HepG2 (cell line): ENCODE measurements around the gene SHANK2. TPM values are rescaled to one million over a fixed set of nuclear protein-coding genes. Genes with fewer than 3 reads are reported as not detected.

Experiments used
- ATAC-seq: fragments of 200-7000 bp; cut with Tn5 transposase; 3 replicates; pipeline ENCODE4 v1.9.1; 2020; ENCODE audit warnings: mild to moderate bottlenecking, moderate library complexity
- BruUV-seq: library from RNA; stranded (reverse); fragments of 400-500 nt; replicated peaks from 2 replicates; lab custom pipeline; 2021; lab: Mats Ljungman, UMichigan
- CTCF ChIA-PET: fragments of 300-600 bp; formaldehyde crosslinking; extraction: SDS; loops from one replicate; lab custom pipeline; 2021; ENCODE audit warnings: low total read pairs, inconsistent platforms, low intra/inter-chr PET ratio; lab: Yijun Ruan, JAX
- POLR2A ChIA-PET: fragments of 350-600 bp; sonication (Branson Sonifier 250); formaldehyde crosslinking; loops from one replicate; lab custom pipeline; 2020; ENCODE audit warnings: antibody characterized with exemption, inconsistent platforms; lab: Yijun Ruan, JAX
- DNase-seq: peaks from one replicate; pipeline ENCODE4 v3.0.0-alpha.2; 2015; ENCODE audit warnings: low spot score
- FAIRE-seq: peaks from 3 replicates; lab custom pipeline; 2011; peaks lifted over from hg19 to GRCh38; lab: Jason Lieb, UNC
- H2AFZ ChIP-seq: one replicate; pipeline ENCODE4 v1.6.1; 2011; ENCODE audit warnings: low read length, inconsistent platforms
- H3K27ac ChIP-seq: fragments of 300-600 bp; 3 replicates; pipeline ENCODE4 v1.8.0; 2011; ENCODE audit warnings: mixed run types, mild to moderate bottlenecking, mixed read lengths, low read length, inconsistent platforms; ENCODE audit not compliant: insufficient read depth; ENCODE audit errors: extremely low read length
- H3K27me3 ChIP-seq, 2 experiments: fragments of 200-600 bp in 1 of 2; 2 replicates in 1 of 2; 3 replicates in 1 of 2; pipeline versions ENCODE4 v1.6.0 to v1.8.0; 2011; ENCODE audit warnings: low read length in 2 of 2, mild to moderate bottlenecking in 2 of 2, moderate library complexity in 2 of 2, inconsistent platforms in 1 of 2; ENCODE audit not compliant: insufficient read depth in 2 of 2, control insufficient read depth in 1 of 2
- H3K36me3 ChIP-seq, 2 experiments: fragments of 200-600 bp in 1 of 2; replicated peaks in 1 of 2; 2 replicates in 1 of 2; 3 replicates in 1 of 2; pipeline versions ENCODE4 v1.5.1 to v1.8.0; 2011; ENCODE audit warnings: low read length in 2 of 2, inconsistent platforms in 1 of 2; ENCODE audit not compliant: insufficient read depth in 2 of 2, control insufficient read depth in 1 of 2
- H3K4me1 ChIP-seq: 2 replicates; pipeline ENCODE4 v1.5.1; 2012; ENCODE audit warnings: low read length, inconsistent platforms; ENCODE audit not compliant: insufficient read depth
- H3K4me2 ChIP-seq: 2 replicates; pipeline ENCODE4 v1.6.0; 2011; ENCODE audit warnings: low read depth, low read length, inconsistent platforms
- H3K4me3 ChIP-seq, 3 experiments: fragments of 200-600 bp in 1 of 3; sonication (generic), shearing (Covaris generic) in 1 of 3; replicated peaks in 1 of 3; 2 replicates each; pipeline ENCODE4 v1.5.1; 2011 to 2016; ENCODE audit warnings: low read length in 3 of 3, inconsistent platforms in 2 of 3, low read depth in 2 of 3, mild to moderate bottlenecking in 2 of 3, control low read depth in 1 of 3, mixed read lengths in 1 of 3; ENCODE audit not compliant: insufficient read depth in 1 of 3
- H3K79me2 ChIP-seq: one replicate; pipeline ENCODE4 v1.6.1; 2011; ENCODE audit warnings: low read length, inconsistent platforms; ENCODE audit not compliant: insufficient read depth
- H3K9ac ChIP-seq: 2 replicates; pipeline ENCODE4 v1.6.0; 2011; ENCODE audit warnings: mild to moderate bottlenecking, low read depth, low read length, inconsistent platforms; ENCODE audit not compliant: insufficient read depth
- H3K9me3 ChIP-seq: 2 replicates; pipeline ENCODE4 v1.5.1; 2012; ENCODE audit warnings: mild to moderate bottlenecking, low read length
- H4K20me1 ChIP-seq: 2 replicates; pipeline ENCODE4 v1.6.0; 2011; ENCODE audit warnings: inconsistent platforms, mild to moderate bottlenecking, low read length, moderate library complexity; ENCODE audit not compliant: insufficient read depth
- FOSL1 ChIP-seq: sonication (generic); formaldehyde crosslinking; IDR thresholded peaks from 2 replicates; pipeline ENCODE4 v1.9.0; 2021; ENCODE audit warnings: missing genetic modification reagents, borderline replicate concordance
- NCOA2 ChIP-seq: sonication (generic); formaldehyde crosslinking; IDR thresholded peaks from 2 replicates; pipeline ENCODE4 v1.8.0; 2022; ENCODE audit warnings: inconsistent platforms
- NFKBIZ ChIP-seq: IDR thresholded peaks from 2 replicates; pipeline ENCODE4 v1.6.1; 2018; ENCODE audit warnings: missing genetic modification reagents, missing compliant biosample characterization
- SMAD9 ChIP-seq: sonication (generic); formaldehyde crosslinking; IDR thresholded peaks from 2 replicates; pipeline ENCODE4 v1.5.1; 2020; ENCODE audit warnings: mild to moderate bottlenecking, missing genetic modification reagents
- ZNF10 ChIP-seq: sonication (generic); formaldehyde crosslinking; IDR thresholded peaks from 2 replicates; pipeline ENCODE4 v1.4.0; 2020; ENCODE audit warnings: mild to moderate bottlenecking, low read depth, missing genetic modification reagents, borderline replicate concordance
- ZNF431 ChIP-seq: sonication (generic); formaldehyde crosslinking; IDR thresholded peaks from 2 replicates; pipeline ENCODE4 v1.9.0; 2022; ENCODE audit warnings: missing genetic modification reagents, low read depth, mild to moderate bottlenecking, borderline replicate concordance
- WGBS: methylation state at CpG from one replicate; pipeline ENCODE4 v1.1.6; 2017; ENCODE audit warnings: low lambda C conversion rate; 5-methylcytosine and 5-hydroxymethylcytosine counted together
- in situ Hi-C: cut with HindIII; loops from 2 replicates; pipeline ENCODE4 v1.10.0; 2017; ENCODE audit warnings: low pct_unique_long_range_greater_than_20kb; ENCODE audit not compliant: extremely low pct_ligation_motif_present
- intact Hi-C: fragments of 100-400 bp; cut with micrococcal nuclease; formaldehyde crosslinking; loops from one replicate; pipeline ENCODE4 v1.10.0; 2022; ENCODE audit not compliant: unreplicated experiment
- polyA plus RNA-seq, 8 experiments: library from polyadenylated mRNA; depleted of rRNA in 3 of 8; stranded (reverse) in 7 of 8; unstranded in 1 of 8; fragments of >200 nt; fragmentation: Illumina TruSeq in 4 of 8; extraction: Trizol in 4 of 8; gene quantifications; 2 replicates each; pipeline versions ENCODE4 v1.2.1 to v1.2.3, GENCODE V29; 2011 to 2016; ENCODE audit warnings: low read depth in 4 of 8, missing spikeins in 1 of 8, mixed read lengths in 1 of 8; ENCODE audit not compliant: insufficient read depth in 1 of 8
- total RNA-seq, 5 experiments: library from RNA; depleted of rRNA; stranded (reverse); fragments of >200 nt; fragmentation: Illumina TruSeq; extraction: Trizol; gene quantifications; 2 replicates each; pipeline ENCODE4 v1.2.3, GENCODE V29; 2016; ENCODE audit warnings: low read depth in 1 of 5
- TF ChIP-seq, protein P1 (sequence below), 2 experiments: sonication (generic) in 1 of 2; formaldehyde crosslinking in 1 of 2; IDR thresholded peaks; 2 replicates each; pipeline versions ENCODE4 v1.6.1 to v1.9.0; 2014 to 2022; ENCODE audit warnings: antibody characterized with exemption in 1 of 2, borderline replicate concordance in 1 of 2, inconsistent platforms in 1 of 2, low read depth in 1 of 2, missing genetic modification reagents in 1 of 2
- TF ChIP-seq, protein P2 (sequence below): sonication (generic); formaldehyde crosslinking; IDR thresholded peaks from 2 replicates; pipeline ENCODE4 v1.4.0; 2020; ENCODE audit warnings: missing genetic modification reagents

SHANK2 gene
- total and polyA plus RNA-seq, 2 of the 13 experiments (the other 11 are each of a cell fraction or from before 2014, with no cell fraction given): 10.2 to 13.0 TPM

GRCh38 chr11:71281204-71281603 lies 28.8 kb upstream of the SHANK2 start:
- BruUV-seq: no TSS peak
- H3K27me3 ChIP-seq: no peaks in the 10 kb centered on the region
- ChIA-PET POLR2A (interaction anchor here (2.0 kb wide), 1 partner anchor 28 kb away, joined by 21 read pairs; the partner anchor contains the start of gene SHANK2), CTCF (no interaction called here)
- H3K36me3 ChIP-seq: no peaks in the 10 kb centered on the region
- intact Hi-C loops (no loop called here), in situ Hi-C loops (no loop called here)
- FAIRE-seq: no peak
- DNase-seq: no peak
- no peak for ATAC-seq
- H3K9me3 ChIP-seq: no peaks in the 10 kb centered on the region
- no peak overlapping the region for H3K4me3 ChIP-seq
- no peak overlapping the region for H3K4me2 ChIP-seq
- H2AFZ ChIP-seq: no peak overlapping the region
- peaks cover 62% of the 10 kb centered on the region for H3K4me1 ChIP-seq
- H3K9ac ChIP-seq: no peak overlapping the region
- no peaks in the 10 kb centered on the region for H3K79me2 ChIP-seq
- no peak overlapping the region for H3K27ac ChIP-seq
- H4K20me1 ChIP-seq: no peaks in the 10 kb centered on the region
- TF ChIP-seq ZNF10 (CRISPR knock-in tag): no peak
- TF ChIP-seq, protein P1, sequence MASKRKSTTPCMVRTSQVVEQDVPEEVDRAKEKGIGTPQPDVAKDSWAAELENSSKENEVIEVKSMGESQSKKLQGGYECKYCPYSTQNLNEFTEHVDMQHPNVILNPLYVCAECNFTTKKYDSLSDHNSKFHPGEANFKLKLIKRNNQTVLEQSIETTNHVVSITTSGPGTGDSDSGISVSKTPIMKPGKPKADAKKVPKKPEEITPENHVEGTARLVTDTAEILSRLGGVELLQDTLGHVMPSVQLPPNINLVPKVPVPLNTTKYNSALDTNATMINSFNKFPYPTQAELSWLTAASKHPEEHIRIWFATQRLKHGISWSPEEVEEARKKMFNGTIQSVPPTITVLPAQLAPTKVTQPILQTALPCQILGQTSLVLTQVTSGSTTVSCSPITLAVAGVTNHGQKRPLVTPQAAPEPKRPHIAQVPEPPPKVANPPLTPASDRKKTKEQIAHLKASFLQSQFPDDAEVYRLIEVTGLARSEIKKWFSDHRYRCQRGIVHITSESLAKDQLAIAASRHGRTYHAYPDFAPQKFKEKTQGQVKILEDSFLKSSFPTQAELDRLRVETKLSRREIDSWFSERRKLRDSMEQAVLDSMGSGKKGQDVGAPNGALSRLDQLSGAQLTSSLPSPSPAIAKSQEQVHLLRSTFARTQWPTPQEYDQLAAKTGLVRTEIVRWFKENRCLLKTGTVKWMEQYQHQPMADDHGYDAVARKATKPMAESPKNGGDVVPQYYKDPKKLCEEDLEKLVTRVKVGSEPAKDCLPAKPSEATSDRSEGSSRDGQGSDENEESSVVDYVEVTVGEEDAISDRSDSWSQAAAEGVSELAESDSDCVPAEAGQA (IDR thresholded peaks at IDR 0.05; ENCODE audit: low read depth): no peak
- TF ChIP-seq, protein P1 (CRISPR knock-in tag; IDR thresholded peaks at IDR 0.05; ENCODE audit: borderline replicate concordance): no peak
- TF ChIP-seq ZNF431: no peak
- no peak for TF ChIP-seq NFKBIZ (CRISPR knock-in tag)
- no peak for TF ChIP-seq SMAD9 (CRISPR knock-in tag)
- no peak for TF ChIP-seq FOSL1 (CRISPR knock-in tag)
- no peak for TF ChIP-seq NCOA2
- TF ChIP-seq, protein P2, sequence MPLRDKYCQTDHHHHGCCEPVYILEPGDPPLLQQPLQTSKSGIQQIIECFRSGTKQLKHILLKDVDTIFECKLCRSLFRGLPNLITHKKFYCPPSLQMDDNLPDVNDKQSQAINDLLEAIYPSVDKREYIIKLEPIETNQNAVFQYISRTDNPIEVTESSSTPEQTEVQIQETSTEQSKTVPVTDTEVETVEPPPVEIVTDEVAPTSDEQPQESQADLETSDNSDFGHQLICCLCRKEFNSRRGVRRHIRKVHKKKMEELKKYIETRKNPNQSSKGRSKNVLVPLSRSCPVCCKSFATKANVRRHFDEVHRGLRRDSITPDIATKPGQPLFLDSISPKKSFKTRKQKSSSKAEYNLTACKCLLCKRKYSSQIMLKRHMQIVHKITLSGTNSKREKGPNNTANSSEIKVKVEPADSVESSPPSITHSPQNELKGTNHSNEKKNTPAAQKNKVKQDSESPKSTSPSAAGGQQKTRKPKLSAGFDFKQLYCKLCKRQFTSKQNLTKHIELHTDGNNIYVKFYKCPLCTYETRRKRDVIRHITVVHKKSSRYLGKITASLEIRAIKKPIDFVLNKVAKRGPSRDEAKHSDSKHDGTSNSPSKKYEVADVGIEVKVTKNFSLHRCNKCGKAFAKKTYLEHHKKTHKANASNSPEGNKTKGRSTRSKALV (CRISPR knock-in tag): no peak
- TF ChIP-seq, all 625 proteins: peak for 0
- 85% methylated on average over 3 of the region's 3 CpGs for WGBS
